SK-N-SH (cell line): ENCODE measurements around the gene PNKD.

ENCODE experiments used
- CHD2 ChIP-seq: fragments of 150-350 bp; IDR thresholded peaks from 2 replicates; pipeline ENCODE4 v1.6.1; 2018; ENCODE audit warnings: low read length; ENCODE audit not compliant: partially characterized antibody
- FOXM1 ChIP-seq: IDR thresholded peaks from 2 replicates; pipeline ENCODE4 v1.4.0; 2012; ENCODE audit warnings: low read depth, mild to moderate bottlenecking
- GABPA ChIP-seq: IDR thresholded peaks from 2 replicates; pipeline ENCODE4 v1.4.0; 2012; ENCODE audit warnings: low read depth, mild to moderate bottlenecking
- MXI1 ChIP-seq: IDR thresholded peaks from 2 replicates; pipeline ENCODE4 v1.6.1; 2012; ENCODE audit warnings: mild to moderate bottlenecking, low read depth, low read length, improper control_type of control experiment
- REST ChIP-seq: IDR thresholded peaks from 2 replicates; pipeline ENCODE4 v1.6.1; 2012; ENCODE audit warnings: mild to moderate bottlenecking, low read depth, low read length, moderate library complexity
- TAF1 ChIP-seq: IDR thresholded peaks from 2 replicates; pipeline ENCODE4 v1.6.1; 2012; ENCODE audit warnings: low read depth, mild to moderate bottlenecking, low read length, moderate library complexity, borderline replicate concordance
- YY1 ChIP-seq: IDR thresholded peaks from 2 replicates; pipeline ENCODE4 v1.4.0; 2012; ENCODE audit warnings: low read depth, mild to moderate bottlenecking
- TF ChIP-seq, protein P1 (sequence below): fragments of 150-350 bp; IDR thresholded peaks from 2 replicates; pipeline ENCODE4 v1.6.1; 2017; ENCODE audit warnings: antibody characterized with exemption, low read length, low read depth, borderline replicate concordance
- TF ChIP-seq, protein P2 (sequence below): fragments of 200-600 bp; sonication (generic); IDR thresholded peaks from 2 replicates; pipeline ENCODE4 v1.6.1; 2017; ENCODE audit warnings: antibody characterized with exemption, mild to moderate bottlenecking, moderate library complexity
- TF ChIP-seq, protein P3 (sequence below): IDR thresholded peaks from 2 replicates; pipeline ENCODE4 v1.4.0; 2012; ENCODE audit warnings: low read depth, borderline replicate concordance

- TF ChIP-seq MXI1 (no peak), YY1 (no peak), TAF1 (no peak), GABPA (no peak), CHD2 (no peak), FOXM1 (no peak), REST (no peak)
- TF ChIP-seq, protein P1, sequence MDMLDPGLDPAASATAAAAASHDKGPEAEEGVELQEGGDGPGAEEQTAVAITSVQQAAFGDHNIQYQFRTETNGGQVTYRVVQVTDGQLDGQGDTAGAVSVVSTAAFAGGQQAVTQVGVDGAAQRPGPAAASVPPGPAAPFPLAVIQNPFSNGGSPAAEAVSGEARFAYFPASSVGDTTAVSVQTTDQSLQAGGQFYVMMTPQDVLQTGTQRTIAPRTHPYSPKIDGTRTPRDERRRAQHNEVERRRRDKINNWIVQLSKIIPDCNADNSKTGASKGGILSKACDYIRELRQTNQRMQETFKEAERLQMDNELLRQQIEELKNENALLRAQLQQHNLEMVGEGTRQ: no peak
- TF ChIP-seq, protein P2, sequence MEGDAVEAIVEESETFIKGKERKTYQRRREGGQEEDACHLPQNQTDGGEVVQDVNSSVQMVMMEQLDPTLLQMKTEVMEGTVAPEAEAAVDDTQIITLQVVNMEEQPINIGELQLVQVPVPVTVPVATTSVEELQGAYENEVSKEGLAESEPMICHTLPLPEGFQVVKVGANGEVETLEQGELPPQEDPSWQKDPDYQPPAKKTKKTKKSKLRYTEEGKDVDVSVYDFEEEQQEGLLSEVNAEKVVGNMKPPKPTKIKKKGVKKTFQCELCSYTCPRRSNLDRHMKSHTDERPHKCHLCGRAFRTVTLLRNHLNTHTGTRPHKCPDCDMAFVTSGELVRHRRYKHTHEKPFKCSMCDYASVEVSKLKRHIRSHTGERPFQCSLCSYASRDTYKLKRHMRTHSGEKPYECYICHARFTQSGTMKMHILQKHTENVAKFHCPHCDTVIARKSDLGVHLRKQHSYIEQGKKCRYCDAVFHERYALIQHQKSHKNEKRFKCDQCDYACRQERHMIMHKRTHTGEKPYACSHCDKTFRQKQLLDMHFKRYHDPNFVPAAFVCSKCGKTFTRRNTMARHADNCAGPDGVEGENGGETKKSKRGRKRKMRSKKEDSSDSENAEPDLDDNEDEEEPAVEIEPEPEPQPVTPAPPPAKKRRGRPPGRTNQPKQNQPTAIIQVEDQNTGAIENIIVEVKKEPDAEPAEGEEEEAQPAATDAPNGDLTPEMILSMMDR: no peak
- TF ChIP-seq, protein P3, sequence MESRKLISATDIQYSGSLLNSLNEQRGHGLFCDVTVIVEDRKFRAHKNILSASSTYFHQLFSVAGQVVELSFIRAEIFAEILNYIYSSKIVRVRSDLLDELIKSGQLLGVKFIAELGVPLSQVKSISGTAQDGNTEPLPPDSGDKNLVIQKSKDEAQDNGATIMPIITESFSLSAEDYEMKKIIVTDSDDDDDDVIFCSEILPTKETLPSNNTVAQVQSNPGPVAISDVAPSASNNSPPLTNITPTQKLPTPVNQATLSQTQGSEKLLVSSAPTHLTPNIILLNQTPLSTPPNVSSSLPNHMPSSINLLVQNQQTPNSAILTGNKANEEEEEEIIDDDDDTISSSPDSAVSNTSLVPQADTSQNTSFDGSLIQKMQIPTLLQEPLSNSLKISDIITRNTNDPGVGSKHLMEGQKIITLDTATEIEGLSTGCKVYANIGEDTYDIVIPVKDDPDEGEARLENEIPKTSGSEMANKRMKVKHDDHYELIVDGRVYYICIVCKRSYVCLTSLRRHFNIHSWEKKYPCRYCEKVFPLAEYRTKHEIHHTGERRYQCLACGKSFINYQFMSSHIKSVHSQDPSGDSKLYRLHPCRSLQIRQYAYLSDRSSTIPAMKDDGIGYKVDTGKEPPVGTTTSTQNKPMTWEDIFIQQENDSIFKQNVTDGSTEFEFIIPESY: no peak
These were observed 17.6 kb upstream of the PNKD start for GRCh38 chr2:218252509-218253231.
